T-helper 9 cell (primary cell): ENCODE measurements around the gene UQCC2.

Source experiments
- DNase-seq: peaks from one replicate; pipeline ENCODE4 v3.0.0-alpha.2; 2020

UQCC2 gene

GRCh38 chr6:33688451-33689147, 22.9 kb downstream of the UQCC2 start:
- DNase-seq, result no peak

GRCh38 chr6:33688006-33688405, 23.5 kb downstream of the UQCC2 start:
- DNase-seq, result no peak

GRCh38 chr6:33686981-33687975, 24.2 kb downstream of the UQCC2 start:
- DNase-seq, result no peak

GRCh38 chr6:33686225-33686924, 25.1 kb downstream of the UQCC2 start:
- DNase-seq, result no peak

- no peak for DNase-seq
Observed at GRCh38 chr6:33685411-33686224, 25.9 kb downstream of the UQCC2 start.

- no peak for DNase-seq
Observed at GRCh38 chr6:33684983-33685382, 26.5 kb downstream of the UQCC2 start.

- no peak for DNase-seq
Observed at GRCh38 chr6:33684428-33684896, 27.0 kb downstream of the UQCC2 start.

GRCh38 chr6:33683576-33684427, 27.7 kb downstream of the UQCC2 start:
- no peak for DNase-seq

GRCh38 chr6:33683051-33683571, 28.4 kb downstream of the UQCC2 start:
- DNase-seq, result peak; percentile 24

GRCh38 chr6:33682341-33682740, 29.2 kb downstream of the UQCC2 start:
- DNase-seq, result no peak

- DNase-seq, result no peak
Observed at GRCh38 chr6:33679761-33680160, 31.7 kb downstream of the UQCC2 start.

GRCh38 chr6:33678932-33679490, 32.5 kb downstream of the UQCC2 start:
- no peak for DNase-seq

GRCh38 chr6:33678233-33678931, 33.1 kb downstream of the UQCC2 start:
- no peak for DNase-seq

- no peak for DNase-seq
Observed at GRCh38 chr6:33677689-33678088, 33.8 kb downstream of the UQCC2 start.

GRCh38 chr6:33677143-33677660, 34.3 kb downstream of the UQCC2 start:
- no peak for DNase-seq

GRCh38 chr6:33676416-33677142, 34.9 kb downstream of the UQCC2 start:
- no peak for DNase-seq

GRCh38 chr6:33675968-33676367, 35.5 kb downstream of the UQCC2 start:
- no peak for DNase-seq

- DNase-seq, result no peak
Observed at GRCh38 chr6:33673851-33674250, 37.6 kb downstream of the UQCC2 start.

GRCh38 chr6:33672808-33673207, 38.7 kb downstream of the UQCC2 start:
- DNase-seq, result no peak
